GM12891 (cell line): ENCODE results near the gene TAF1D.

Source experiments
- POLR2A ChIP-seq: IDR thresholded peaks from 2 replicates; pipeline ENCODE4 v1.6.1; 2011; ENCODE audit warnings: low read depth, low read length, control low read depth
- POLR2AphosphoS5 ChIP-seq: IDR thresholded peaks from 2 replicates; pipeline ENCODE4 v1.6.1; 2011; ENCODE audit warnings: low read depth, low read length, control low read depth
- POU2F2 ChIP-seq: IDR thresholded peaks from 2 replicates; pipeline ENCODE4 v1.6.1; 2011; ENCODE audit warnings: low read depth, mild to moderate bottlenecking, control low read depth, low read length, moderate library complexity
- TAF1 ChIP-seq: IDR thresholded peaks from 2 replicates; pipeline ENCODE4 v1.6.1; 2011; ENCODE audit warnings: low read depth, low read length, control low read depth

- TF ChIP-seq POLR2AphosphoS5 (peak; percentile 72; the same call in 1 of the 2 replicates), POLR2A (peak; percentile 43; the same call in 1 of the 2 replicates), TAF1 (no peak), POU2F2 (no peak)
Observed at GRCh38 chr11:93732237-93732892, 8.9 kb downstream of the TAF1D start.
